Measurements from ENCODE around the gene HIRA. TPM values are rescaled to one million over a fixed set of nuclear protein-coding genes. Genes with fewer than 3 reads are reported as not detected.

The HIRA gene
- total RNA-seq, 1 experiment from 2014 or later: 23.8 TPM

GRCh38 chr22:19463008-19463407 lies 31.5 kb upstream of the HIRA start:
- CTCF ChIA-PET: no interaction called here
- Histone ChIP-seq H3K4me1 (ENCODE audit: control insufficient read depth, insufficient read depth, low read length) (no peaks in the 10 kb centered on the region), H3K27ac (ENCODE audit: low read length) (no peak overlapping the region), H3K27me3 (ENCODE audit: control insufficient read depth, insufficient read depth, low read length) (no peaks in the 10 kb centered on the region), H3K36me3 (ENCODE audit: control insufficient read depth, insufficient read depth, low read length) (peaks cover 29% of the 10 kb centered on the region), H3K9me3 (ENCODE audit: control insufficient read depth, insufficient read depth, low read depth, low read length) (no peaks in the 10 kb centered on the region), H3K4me3 (ENCODE audit: low read depth in 2 of 2, low read length in 2 of 2) (no peak overlapping the region)
- intact Hi-C loops (cut with micrococcal nuclease; ENCODE audit: unreplicated experiment): no loop called here
- ATAC-seq (no peak), DNase-seq (ENCODE audit: low read depth, low spot score) (no peak)
- POLR2A ChIA-PET: no interaction called here
- in situ Hi-C loops (cut with HindIII; ENCODE audit: low pct_unique_long_range_greater_than_20kb, low sequenced_read_pairs): no loop called here
- TSS peak; percentile 57 for BruUV-seq (replicated peaks)
- TF ChIP-seq POLR2AphosphoS5 (IDR thresholded peaks at IDR 0.05; ENCODE audit: low read depth, low read length) (no peak), TCF7L2 (IDR thresholded peaks at IDR 0.05; ENCODE audit: low read depth, low read length) (no peak), SIN3A (IDR thresholded peaks at IDR 0.05; ENCODE audit: borderline replicate concordance, insufficient read depth, low read depth, low read length) (no peak)
- TF ChIP-seq, protein P1, sequence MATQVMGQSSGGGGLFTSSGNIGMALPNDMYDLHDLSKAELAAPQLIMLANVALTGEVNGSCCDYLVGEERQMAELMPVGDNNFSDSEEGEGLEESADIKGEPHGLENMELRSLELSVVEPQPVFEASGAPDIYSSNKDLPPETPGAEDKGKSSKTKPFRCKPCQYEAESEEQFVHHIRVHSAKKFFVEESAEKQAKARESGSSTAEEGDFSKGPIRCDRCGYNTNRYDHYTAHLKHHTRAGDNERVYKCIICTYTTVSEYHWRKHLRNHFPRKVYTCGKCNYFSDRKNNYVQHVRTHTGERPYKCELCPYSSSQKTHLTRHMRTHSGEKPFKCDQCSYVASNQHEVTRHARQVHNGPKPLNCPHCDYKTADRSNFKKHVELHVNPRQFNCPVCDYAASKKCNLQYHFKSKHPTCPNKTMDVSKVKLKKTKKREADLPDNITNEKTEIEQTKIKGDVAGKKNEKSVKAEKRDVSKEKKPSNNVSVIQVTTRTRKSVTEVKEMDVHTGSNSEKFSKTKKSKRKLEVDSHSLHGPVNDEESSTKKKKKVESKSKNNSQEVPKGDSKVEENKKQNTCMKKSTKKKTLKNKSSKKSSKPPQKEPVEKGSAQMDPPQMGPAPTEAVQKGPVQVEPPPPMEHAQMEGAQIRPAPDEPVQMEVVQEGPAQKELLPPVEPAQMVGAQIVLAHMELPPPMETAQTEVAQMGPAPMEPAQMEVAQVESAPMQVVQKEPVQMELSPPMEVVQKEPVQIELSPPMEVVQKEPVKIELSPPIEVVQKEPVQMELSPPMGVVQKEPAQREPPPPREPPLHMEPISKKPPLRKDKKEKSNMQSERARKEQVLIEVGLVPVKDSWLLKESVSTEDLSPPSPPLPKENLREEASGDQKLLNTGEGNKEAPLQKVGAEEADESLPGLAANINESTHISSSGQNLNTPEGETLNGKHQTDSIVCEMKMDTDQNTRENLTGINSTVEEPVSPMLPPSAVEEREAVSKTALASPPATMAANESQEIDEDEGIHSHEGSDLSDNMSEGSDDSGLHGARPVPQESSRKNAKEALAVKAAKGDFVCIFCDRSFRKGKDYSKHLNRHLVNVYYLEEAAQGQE (IDR thresholded peaks at IDR 0.05; ENCODE audit: insufficient read depth in 1 of 2, low read depth in 2 of 2, low read length in 1 of 2): no peak
- TF ChIP-seq, protein P2, sequence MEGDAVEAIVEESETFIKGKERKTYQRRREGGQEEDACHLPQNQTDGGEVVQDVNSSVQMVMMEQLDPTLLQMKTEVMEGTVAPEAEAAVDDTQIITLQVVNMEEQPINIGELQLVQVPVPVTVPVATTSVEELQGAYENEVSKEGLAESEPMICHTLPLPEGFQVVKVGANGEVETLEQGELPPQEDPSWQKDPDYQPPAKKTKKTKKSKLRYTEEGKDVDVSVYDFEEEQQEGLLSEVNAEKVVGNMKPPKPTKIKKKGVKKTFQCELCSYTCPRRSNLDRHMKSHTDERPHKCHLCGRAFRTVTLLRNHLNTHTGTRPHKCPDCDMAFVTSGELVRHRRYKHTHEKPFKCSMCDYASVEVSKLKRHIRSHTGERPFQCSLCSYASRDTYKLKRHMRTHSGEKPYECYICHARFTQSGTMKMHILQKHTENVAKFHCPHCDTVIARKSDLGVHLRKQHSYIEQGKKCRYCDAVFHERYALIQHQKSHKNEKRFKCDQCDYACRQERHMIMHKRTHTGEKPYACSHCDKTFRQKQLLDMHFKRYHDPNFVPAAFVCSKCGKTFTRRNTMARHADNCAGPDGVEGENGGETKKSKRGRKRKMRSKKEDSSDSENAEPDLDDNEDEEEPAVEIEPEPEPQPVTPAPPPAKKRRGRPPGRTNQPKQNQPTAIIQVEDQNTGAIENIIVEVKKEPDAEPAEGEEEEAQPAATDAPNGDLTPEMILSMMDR (IDR thresholded peaks at IDR 0.05): no peak

DNA sequence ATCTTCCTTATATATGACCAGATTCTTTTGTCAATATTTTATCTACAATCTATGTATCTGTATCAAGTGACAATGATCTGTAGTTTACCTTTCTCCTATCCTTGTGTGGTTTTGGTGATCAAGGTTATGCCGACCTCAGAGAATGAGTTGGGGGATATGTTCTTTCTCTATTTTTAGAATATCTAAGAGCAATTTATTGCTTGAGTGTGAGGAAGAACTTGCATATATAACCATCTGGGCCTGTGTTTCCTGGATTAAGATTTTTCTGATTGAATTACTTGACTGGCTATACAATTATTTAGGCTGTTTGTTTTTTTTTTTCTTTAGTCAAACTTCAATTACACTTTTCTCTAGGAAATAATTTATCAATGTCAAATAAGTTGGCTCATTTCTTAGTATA lies 30.0 kb upstream of the HIRA start:
- no TSS peak for BruUV-seq (replicated peaks)
- Histone ChIP-seq H3K36me3 (ENCODE audit: control insufficient read depth, insufficient read depth, low read length) (peaks cover 23% of the 10 kb centered on the region), H3K4me1 (ENCODE audit: control insufficient read depth, insufficient read depth, low read length) (no peaks in the 10 kb centered on the region), H3K27me3 (ENCODE audit: control insufficient read depth, insufficient read depth, low read length) (no peaks in the 10 kb centered on the region), H3K9me3 (ENCODE audit: control insufficient read depth, insufficient read depth, low read depth, low read length) (no peaks in the 10 kb centered on the region), H3K4me3 (ENCODE audit: low read depth in 2 of 2, low read length in 2 of 2) (no peak overlapping the region), H3K27ac (ENCODE audit: low read length) (no peak overlapping the region)
- ChIA-PET POLR2A (no interaction called here), CTCF (no interaction called here)
- no peak for TF ChIP-seq POLR2AphosphoS5 (IDR thresholded peaks at IDR 0.05; ENCODE audit: low read depth, low read length)
- TF ChIP-seq SIN3A (IDR thresholded peaks at IDR 0.05; ENCODE audit: borderline replicate concordance, insufficient read depth, low read depth, low read length): no peak
- TF ChIP-seq, protein P1 (IDR thresholded peaks at IDR 0.05; ENCODE audit: insufficient read depth in 1 of 2, low read depth in 2 of 2, low read length in 1 of 2): no peak
- TF ChIP-seq TCF7L2 (IDR thresholded peaks at IDR 0.05; ENCODE audit: low read depth, low read length): no peak
- TF ChIP-seq, protein P2 (IDR thresholded peaks at IDR 0.05): no peak
- DNase-seq (ENCODE audit: low read depth, low spot score) (no peak), ATAC-seq (no peak)
- in situ Hi-C loops (cut with HindIII; ENCODE audit: low pct_unique_long_range_greater_than_20kb, low sequenced_read_pairs) (no loop called here), intact Hi-C loops (cut with micrococcal nuclease; ENCODE audit: unreplicated experiment) (no loop called here)
